ENCODE data around the gene ASCC3.

GRCh38 chr6:100761841-100762240 is 119.3 kb downstream of the ASCC3 start:
- TF ChIP-seq CTCF (conservative IDR thresholded peaks at IDR 0.05; ENCODE audit: low read depth, low read length) (no peak), POLR2A (IDR thresholded peaks at IDR 0.05; ENCODE audit: low read depth, low read length) (no peak)
